ENCODE measurements around the gene TENT5C.

- no peak for TF ChIP-seq POLR2A (IDR thresholded peaks at IDR 0.05)
- TF ChIP-seq, protein P1, sequence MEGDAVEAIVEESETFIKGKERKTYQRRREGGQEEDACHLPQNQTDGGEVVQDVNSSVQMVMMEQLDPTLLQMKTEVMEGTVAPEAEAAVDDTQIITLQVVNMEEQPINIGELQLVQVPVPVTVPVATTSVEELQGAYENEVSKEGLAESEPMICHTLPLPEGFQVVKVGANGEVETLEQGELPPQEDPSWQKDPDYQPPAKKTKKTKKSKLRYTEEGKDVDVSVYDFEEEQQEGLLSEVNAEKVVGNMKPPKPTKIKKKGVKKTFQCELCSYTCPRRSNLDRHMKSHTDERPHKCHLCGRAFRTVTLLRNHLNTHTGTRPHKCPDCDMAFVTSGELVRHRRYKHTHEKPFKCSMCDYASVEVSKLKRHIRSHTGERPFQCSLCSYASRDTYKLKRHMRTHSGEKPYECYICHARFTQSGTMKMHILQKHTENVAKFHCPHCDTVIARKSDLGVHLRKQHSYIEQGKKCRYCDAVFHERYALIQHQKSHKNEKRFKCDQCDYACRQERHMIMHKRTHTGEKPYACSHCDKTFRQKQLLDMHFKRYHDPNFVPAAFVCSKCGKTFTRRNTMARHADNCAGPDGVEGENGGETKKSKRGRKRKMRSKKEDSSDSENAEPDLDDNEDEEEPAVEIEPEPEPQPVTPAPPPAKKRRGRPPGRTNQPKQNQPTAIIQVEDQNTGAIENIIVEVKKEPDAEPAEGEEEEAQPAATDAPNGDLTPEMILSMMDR (IDR thresholded peaks at IDR 0.05) = no peak
Measured at GRCh38 chr1:117608115-117608615, 2.3 kb downstream of the TENT5C start.
